ENCODE results near the gene CNMD.

Gene CNMD

GRCh38 chr13:52750713-52751112 lies 11.1 kb upstream of the CNMD start:
- DNase-seq (ENCODE audit: extremely low read depth, low read depth), result no peak
- H3K4me3 ChIP-seq (replicated peaks; ENCODE audit: low read depth, low read length), result no peak overlapping the region
- no peak for TF ChIP-seq CTCF (IDR thresholded peaks at IDR 0.05; ENCODE audit: low read depth, low read length, missing control alignments)

- H3K4me3 ChIP-seq (replicated peaks; ENCODE audit: low read depth, low read length), result no peak overlapping the region
- no peak for DNase-seq (ENCODE audit: extremely low read depth, low read depth)
- no peak for TF ChIP-seq CTCF (IDR thresholded peaks at IDR 0.05; ENCODE audit: low read depth, low read length, missing control alignments)
Observed at GRCh38 chr13:52749419-52749818, 9.8 kb upstream of the CNMD start.

- no peak for DNase-seq (ENCODE audit: extremely low read depth, low read depth)
- no peak overlapping the region for H3K4me3 ChIP-seq (replicated peaks; ENCODE audit: low read depth, low read length)
- TF ChIP-seq CTCF (IDR thresholded peaks at IDR 0.05; ENCODE audit: low read depth, low read length, missing control alignments), result no peak
Observed at GRCh38 chr13:52746141-52746540, 6.5 kb upstream of the CNMD start.

GRCh38 chr13:52744842-52745375 lies 5.3 kb upstream of the CNMD start:
- no peak for DNase-seq (ENCODE audit: extremely low read depth, low read depth)
- no peak overlapping the region for H3K4me3 ChIP-seq (replicated peaks; ENCODE audit: low read depth, low read length)
- no peak for TF ChIP-seq CTCF (IDR thresholded peaks at IDR 0.05; ENCODE audit: low read depth, low read length, missing control alignments)

- no peak for TF ChIP-seq CTCF (IDR thresholded peaks at IDR 0.05; ENCODE audit: low read depth, low read length, missing control alignments)
- H3K4me3 ChIP-seq (replicated peaks; ENCODE audit: low read depth, low read length), result no peak overlapping the region
- no peak for DNase-seq (ENCODE audit: extremely low read depth, low read depth)
Observed at GRCh38 chr13:52743988-52744387, 4.4 kb upstream of the CNMD start.

- no peak for TF ChIP-seq CTCF (IDR thresholded peaks at IDR 0.05; ENCODE audit: low read depth, low read length, missing control alignments)
- no peak for DNase-seq (ENCODE audit: extremely low read depth, low read depth)
- H3K4me3 ChIP-seq (replicated peaks; ENCODE audit: low read depth, low read length), result no peak overlapping the region
Observed at GRCh38 chr13:52743569-52743968, 3.9 kb upstream of the CNMD start.

All from HFF-Myc (cell line).